Measurements from ENCODE around the gene CHAF1B.

DNA sequence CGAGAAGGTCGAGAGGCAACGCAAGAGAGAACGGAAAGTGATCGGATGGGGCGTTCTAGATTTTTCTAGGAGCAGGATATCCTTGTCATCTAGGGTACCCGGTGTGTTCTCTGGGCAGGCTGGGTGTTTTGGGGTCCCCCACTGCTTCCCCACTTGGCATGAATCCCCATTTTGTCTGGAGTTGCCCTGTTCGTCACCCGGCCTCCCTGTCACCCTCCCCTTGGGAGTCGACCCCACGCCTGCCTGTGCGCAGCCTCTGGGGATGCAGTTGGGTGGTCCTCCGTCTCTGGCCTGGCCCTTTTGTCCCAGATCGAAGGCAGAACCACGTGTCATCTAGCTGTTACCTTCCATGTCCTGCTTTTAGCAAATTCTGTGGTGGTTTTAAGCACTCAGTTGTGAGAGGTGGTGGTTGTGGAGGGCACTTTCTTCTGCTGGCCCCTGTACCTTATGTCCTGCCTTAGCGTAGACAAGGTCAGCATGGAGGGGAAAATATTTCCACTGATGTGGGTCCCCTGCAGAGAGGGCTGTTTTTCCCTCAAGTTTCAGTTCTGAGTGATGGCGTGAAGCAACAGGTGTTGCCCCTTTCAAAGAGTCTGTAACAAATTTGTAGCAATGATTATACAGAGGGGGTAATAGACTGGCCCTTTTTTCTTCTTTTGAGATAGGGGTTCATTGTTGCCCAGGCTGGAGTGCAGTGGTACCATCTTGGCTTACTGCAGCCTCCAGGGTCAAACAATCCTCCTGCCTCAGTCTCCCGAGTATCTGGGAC, 35.6 kb downstream of the CHAF1B start:
- TF ChIP-seq, protein P1, sequence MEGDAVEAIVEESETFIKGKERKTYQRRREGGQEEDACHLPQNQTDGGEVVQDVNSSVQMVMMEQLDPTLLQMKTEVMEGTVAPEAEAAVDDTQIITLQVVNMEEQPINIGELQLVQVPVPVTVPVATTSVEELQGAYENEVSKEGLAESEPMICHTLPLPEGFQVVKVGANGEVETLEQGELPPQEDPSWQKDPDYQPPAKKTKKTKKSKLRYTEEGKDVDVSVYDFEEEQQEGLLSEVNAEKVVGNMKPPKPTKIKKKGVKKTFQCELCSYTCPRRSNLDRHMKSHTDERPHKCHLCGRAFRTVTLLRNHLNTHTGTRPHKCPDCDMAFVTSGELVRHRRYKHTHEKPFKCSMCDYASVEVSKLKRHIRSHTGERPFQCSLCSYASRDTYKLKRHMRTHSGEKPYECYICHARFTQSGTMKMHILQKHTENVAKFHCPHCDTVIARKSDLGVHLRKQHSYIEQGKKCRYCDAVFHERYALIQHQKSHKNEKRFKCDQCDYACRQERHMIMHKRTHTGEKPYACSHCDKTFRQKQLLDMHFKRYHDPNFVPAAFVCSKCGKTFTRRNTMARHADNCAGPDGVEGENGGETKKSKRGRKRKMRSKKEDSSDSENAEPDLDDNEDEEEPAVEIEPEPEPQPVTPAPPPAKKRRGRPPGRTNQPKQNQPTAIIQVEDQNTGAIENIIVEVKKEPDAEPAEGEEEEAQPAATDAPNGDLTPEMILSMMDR (IDR thresholded peaks at IDR 0.05) = no peak
- TF ChIP-seq EP300 (IDR thresholded peaks at IDR 0.05) (no peak), POLR2A (IDR thresholded peaks at IDR 0.05) (no peak)

Measured in ovary (tissue), 3 donors.